H9 (cell line): ENCODE data around the gene DLG2. TPM values are rescaled to one million over a fixed set of nuclear protein-coding genes. Genes with fewer than 3 reads are reported as not detected.

Experiments
- DNase-seq: peaks from one replicate; pipeline ENCODE4 v3.0.0-alpha.2; 2017
- H2AFZ ChIP-seq: one replicate; pipeline ENCODE4 v1.6.1; 2013; ENCODE audit warnings: mild to moderate bottlenecking, low read length, control low read depth, moderate library complexity
- H2AK5ac ChIP-seq: 2 replicates; pipeline ENCODE4 v1.6.1; 2013; ENCODE audit warnings: low read length, control low read depth, mixed read lengths; ENCODE audit not compliant: insufficient read length
- H2BK120ac ChIP-seq: one replicate; pipeline ENCODE4 v1.6.1; 2013; ENCODE audit warnings: low read depth, mild to moderate bottlenecking, low read length, control low read depth, inconsistent platforms; ENCODE audit not compliant: poor library complexity, severe bottlenecking
- H2BK12ac ChIP-seq: 2 replicates; pipeline ENCODE4 v1.6.1; 2013; ENCODE audit warnings: low read length, control low read depth, mixed read lengths, low read depth; ENCODE audit not compliant: insufficient read length
- H2BK15ac ChIP-seq: 2 replicates; pipeline ENCODE4 v1.6.1; 2013; ENCODE audit warnings: low read depth, low read length, control low read depth
- H2BK20ac ChIP-seq: one replicate; pipeline ENCODE4 v1.6.1; 2013; ENCODE audit warnings: low read depth, mild to moderate bottlenecking, low read length, control low read depth, inconsistent platforms; ENCODE audit not compliant: poor library complexity, severe bottlenecking
- H2BK5ac ChIP-seq: 2 replicates; pipeline ENCODE4 v1.6.1; 2013; ENCODE audit warnings: low read length, control low read depth, mixed read lengths; ENCODE audit not compliant: insufficient read length
- H3K14ac ChIP-seq: 2 replicates; pipeline ENCODE4 v1.6.1; 2013; ENCODE audit warnings: low read length, control low read depth; ENCODE audit not compliant: insufficient read depth
- H3K18ac ChIP-seq: 2 replicates; pipeline ENCODE4 v1.6.1; 2013; ENCODE audit warnings: low read depth, mild to moderate bottlenecking, mixed read lengths, low read length, control low read depth; ENCODE audit not compliant: insufficient read length
- H3K23ac ChIP-seq: 2 replicates; pipeline ENCODE4 v1.6.1; 2013; ENCODE audit warnings: low read length, control low read depth, mixed read lengths, low read depth; ENCODE audit not compliant: insufficient read length
- H3K23me2 ChIP-seq: 2 replicates; pipeline ENCODE4 v1.6.1; 2013; ENCODE audit warnings: low read depth, mild to moderate bottlenecking, mixed read lengths, low read length, control low read depth; ENCODE audit not compliant: insufficient read length, poor library complexity, severe bottlenecking
- H3K27ac ChIP-seq: 2 replicates; pipeline ENCODE4 v1.5.1; 2013; ENCODE audit warnings: low read length, control low read depth, mixed read lengths, low read depth; ENCODE audit not compliant: insufficient read length
- H3K27me3 ChIP-seq: 2 replicates; pipeline ENCODE4 v1.6.1; 2013; ENCODE audit warnings: low read length, control low read depth, inconsistent platforms; ENCODE audit not compliant: insufficient read depth
- H3K4ac ChIP-seq: 2 replicates; pipeline ENCODE4 v1.6.1; 2013; ENCODE audit warnings: low read depth, mild to moderate bottlenecking, control low read depth, inconsistent platforms, low read length, moderate library complexity
- H3K4me1 ChIP-seq: 2 replicates; pipeline ENCODE4 v1.6.1; 2013; ENCODE audit warnings: low read length, control low read depth, inconsistent platforms; ENCODE audit not compliant: insufficient read depth
- H3K4me2 ChIP-seq: 2 replicates; pipeline ENCODE4 v1.6.1; 2013; ENCODE audit warnings: low read length, control low read depth, mixed read lengths; ENCODE audit not compliant: insufficient read length, insufficient read depth
- H3K56ac ChIP-seq: 2 replicates; pipeline ENCODE4 v1.6.1; 2013; ENCODE audit warnings: low read depth, mild to moderate bottlenecking, mixed read lengths, low read length, control low read depth; ENCODE audit not compliant: insufficient read length
- H3K79me1 ChIP-seq: 2 replicates; pipeline ENCODE4 v1.6.1; 2013; ENCODE audit warnings: low read depth, mild to moderate bottlenecking, moderate library complexity, low read length, control low read depth, inconsistent platforms; ENCODE audit not compliant: insufficient read depth, poor library complexity, severe bottlenecking
- H3K79me2 ChIP-seq: 2 replicates; pipeline ENCODE4 v1.6.1; 2013; ENCODE audit warnings: low read length, control low read depth, inconsistent platforms; ENCODE audit not compliant: insufficient read depth
- H3K9ac ChIP-seq: 2 replicates; pipeline ENCODE4 v1.6.1; 2013; ENCODE audit warnings: low read length, control low read depth, mixed read lengths; ENCODE audit not compliant: insufficient read length; ENCODE audit errors: extremely low read depth
- H3K9me3 ChIP-seq: one replicate; pipeline ENCODE4 v1.6.1; 2013; ENCODE audit warnings: low read depth, low read length, inconsistent platforms; ENCODE audit not compliant: control insufficient read depth
- H3T11ph ChIP-seq: one replicate; pipeline ENCODE4 v1.6.1; 2013; ENCODE audit warnings: mild to moderate bottlenecking, low read length, control low read depth, inconsistent platforms
- H4K20me1 ChIP-seq: one replicate; pipeline ENCODE4 v1.6.1; 2013; ENCODE audit not compliant: control insufficient read depth, insufficient read length, insufficient read depth
- H4K5ac ChIP-seq: 2 replicates; pipeline ENCODE4 v1.6.1; 2013; ENCODE audit warnings: low read depth, mild to moderate bottlenecking, mixed read lengths, low read length, control low read depth; ENCODE audit not compliant: insufficient read length
- H4K8ac ChIP-seq: replicated peaks from 2 replicates; pipeline ENCODE4 v1.6.1; 2013; ENCODE audit warnings: low read length, control low read depth, mixed read lengths, low read depth; ENCODE audit not compliant: insufficient read length
- H4K91ac ChIP-seq: 2 replicates; pipeline ENCODE4 v1.6.1; 2013; ENCODE audit warnings: low read depth, mild to moderate bottlenecking, moderate library complexity, mixed read lengths, low read length, control low read depth; ENCODE audit not compliant: insufficient read length
- H3K27ac Mint-ChIP-seq, 3 experiments: 2 replicates in 2 of 3; 3 replicates in 1 of 3; pipeline ENCODE4 v1.8.0; 2020 to 2021; ENCODE audit warnings: mixed read lengths in 3 of 3, mild to moderate bottlenecking in 1 of 3, moderate library complexity in 1 of 3
- H3K27me3 Mint-ChIP-seq: 2 replicates; pipeline ENCODE4 v1.8.0; 2021; ENCODE audit warnings: low read depth, mild to moderate bottlenecking, moderate library complexity, mixed read lengths
- H3K36me3 Mint-ChIP-seq, 3 experiments: 2 replicates in 2 of 3; 3 replicates in 1 of 3; pipeline ENCODE4 v1.8.0; 2020 to 2021; ENCODE audit warnings: low read depth in 3 of 3, mixed read lengths in 3 of 3; ENCODE audit not compliant: insufficient read depth in 1 of 3
- H3K4me1 Mint-ChIP-seq, 2 experiments: 2 replicates each; pipeline ENCODE4 v1.8.0; 2020; ENCODE audit warnings: mixed read lengths in 2 of 2
- H3K4me3 Mint-ChIP-seq, 2 experiments: 2 replicates in 1 of 2; 3 replicates in 1 of 2; pipeline ENCODE4 v1.8.0; 2020 to 2021; ENCODE audit warnings: mild to moderate bottlenecking in 2 of 2, mixed read lengths in 2 of 2, moderate library complexity in 1 of 2
- H3K9me3 Mint-ChIP-seq, 2 experiments: 2 replicates in 1 of 2; 3 replicates in 1 of 2; pipeline ENCODE4 v1.8.0; 2020; ENCODE audit warnings: mild to moderate bottlenecking in 2 of 2, mixed read lengths in 2 of 2, moderate library complexity in 1 of 2
- WGBS: extraction: QIAGEN DNeasy Blood & Tissue Kit; methylation state at CpG from one replicate; pipeline ENCODE4 v1.1.7; 2013; ENCODE audit warnings: missing lambda C conversion rate, low lambda C conversion rate, mixed read lengths; ENCODE audit not compliant: insufficient read length; ENCODE audit errors: extremely low coverage; 5-methylcytosine and 5-hydroxymethylcytosine counted together
- total RNA-seq: library from RNA; stranded (reverse); gene quantifications from 2 replicates; pipeline ENCODE4 v1.2.1, GENCODE V29; 2021
- TF ChIP-seq, protein P1 (sequence below): fragments of 200-600 bp; sonication (generic); conservative IDR thresholded peaks from 3 replicates; pipeline ENCODE4 v1.8.0; 2021; ENCODE audit warnings: antibody characterized with exemption, mild to moderate bottlenecking

The DLG2 gene
- total RNA-seq, 1 experiment from 2014 or later = 8.0 TPM

DNA sequence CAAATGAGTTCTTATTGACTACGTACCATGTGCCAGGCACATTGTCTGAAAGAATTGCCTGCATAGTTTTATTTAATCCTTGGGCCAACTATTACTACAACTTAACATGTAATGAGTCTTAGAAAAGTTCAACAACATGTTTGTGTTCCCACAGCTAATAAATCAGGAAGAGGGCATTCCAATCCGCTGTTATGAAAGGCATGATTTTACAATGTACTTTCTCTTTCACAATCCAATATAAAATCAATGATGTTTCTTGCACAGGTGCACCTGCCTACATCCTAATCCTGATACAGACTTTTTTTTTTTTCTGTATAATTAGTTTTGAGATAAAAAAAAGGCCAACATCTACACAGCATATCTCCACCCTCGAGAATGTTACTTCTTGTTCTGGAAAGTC is 1612.6 kb downstream of the DLG2 start:
- Histone ChIP-seq H2BK20ac (no peak overlapping the region), H2BK15ac (no peak overlapping the region), H3K9me3 (no peaks in the 10 kb centered on the region), H3K18ac (no peak overlapping the region), H3K4ac (no peak overlapping the region), H3K23me2 (no peaks in the 10 kb centered on the region), H3K4me2 (no peak overlapping the region), H3K27me3 (no peaks in the 10 kb centered on the region), H3K4me1 (no peaks in the 10 kb centered on the region), H3T11ph (no peak overlapping the region), H2AK5ac (no peak overlapping the region), H4K5ac (no peak overlapping the region), H2AFZ (no peak overlapping the region), H4K8ac (no peak overlapping the region), H2BK12ac (no peak overlapping the region), H2BK5ac (no peak overlapping the region), H3K79me1 (no peaks in the 10 kb centered on the region), H3K9ac (no peak overlapping the region), H3K56ac (no peak overlapping the region), H2BK120ac (no peak overlapping the region), H3K14ac (no peak overlapping the region), H3K23ac (no peak overlapping the region), H4K20me1 (no peaks in the 10 kb centered on the region), H3K79me2 (no peaks in the 10 kb centered on the region), H4K91ac (no peak overlapping the region), H3K27ac (no peak overlapping the region)
- no peak overlapping the region for H3K4me3 Mint-ChIP-seq
- no peaks in the 10 kb centered on the region for H3K36me3 Mint-ChIP-seq
- DNase-seq = no peak
- H3K9me3 Mint-ChIP-seq = no peaks in the 10 kb centered on the region; a peak in 1 of 5 replicates
- no CpG with 5 or more reads among the region's 3 CpGs for whole genome bisulfite sequencing
- H3K27me3 Mint-ChIP-seq = no peaks in the 10 kb centered on the region
- no peak overlapping the region for H3K27ac Mint-ChIP-seq
- TF ChIP-seq, protein P1, sequence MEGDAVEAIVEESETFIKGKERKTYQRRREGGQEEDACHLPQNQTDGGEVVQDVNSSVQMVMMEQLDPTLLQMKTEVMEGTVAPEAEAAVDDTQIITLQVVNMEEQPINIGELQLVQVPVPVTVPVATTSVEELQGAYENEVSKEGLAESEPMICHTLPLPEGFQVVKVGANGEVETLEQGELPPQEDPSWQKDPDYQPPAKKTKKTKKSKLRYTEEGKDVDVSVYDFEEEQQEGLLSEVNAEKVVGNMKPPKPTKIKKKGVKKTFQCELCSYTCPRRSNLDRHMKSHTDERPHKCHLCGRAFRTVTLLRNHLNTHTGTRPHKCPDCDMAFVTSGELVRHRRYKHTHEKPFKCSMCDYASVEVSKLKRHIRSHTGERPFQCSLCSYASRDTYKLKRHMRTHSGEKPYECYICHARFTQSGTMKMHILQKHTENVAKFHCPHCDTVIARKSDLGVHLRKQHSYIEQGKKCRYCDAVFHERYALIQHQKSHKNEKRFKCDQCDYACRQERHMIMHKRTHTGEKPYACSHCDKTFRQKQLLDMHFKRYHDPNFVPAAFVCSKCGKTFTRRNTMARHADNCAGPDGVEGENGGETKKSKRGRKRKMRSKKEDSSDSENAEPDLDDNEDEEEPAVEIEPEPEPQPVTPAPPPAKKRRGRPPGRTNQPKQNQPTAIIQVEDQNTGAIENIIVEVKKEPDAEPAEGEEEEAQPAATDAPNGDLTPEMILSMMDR = no peak
- H3K4me1 Mint-ChIP-seq = peaks cover 0 to 3% of the 10 kb centered on the region in 2 experiments; a peak in 1 of 4 replicates
